ENCODE data around the gene SLC22A17.

DNA sequence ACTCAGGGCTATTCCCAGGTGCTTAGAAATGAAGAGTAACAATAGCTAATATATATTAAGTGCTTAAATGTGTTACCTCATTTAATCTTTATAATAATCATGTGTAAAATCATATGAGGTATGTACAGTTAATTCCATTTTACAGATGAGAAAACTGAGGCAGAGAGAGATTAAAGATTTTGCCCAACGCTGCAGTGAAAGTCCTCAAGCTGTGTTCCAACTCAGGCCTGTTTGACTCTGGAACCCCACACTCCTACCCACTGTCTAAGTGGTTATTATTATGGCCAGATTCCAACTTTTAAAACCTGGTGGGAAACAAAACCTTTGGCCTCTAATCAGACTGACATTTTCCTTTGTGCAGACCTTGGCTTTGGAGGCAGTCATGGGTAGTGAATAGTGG lies 34.3 kb upstream of the SLC22A17 start:
- TF ChIP-seq, protein P1, sequence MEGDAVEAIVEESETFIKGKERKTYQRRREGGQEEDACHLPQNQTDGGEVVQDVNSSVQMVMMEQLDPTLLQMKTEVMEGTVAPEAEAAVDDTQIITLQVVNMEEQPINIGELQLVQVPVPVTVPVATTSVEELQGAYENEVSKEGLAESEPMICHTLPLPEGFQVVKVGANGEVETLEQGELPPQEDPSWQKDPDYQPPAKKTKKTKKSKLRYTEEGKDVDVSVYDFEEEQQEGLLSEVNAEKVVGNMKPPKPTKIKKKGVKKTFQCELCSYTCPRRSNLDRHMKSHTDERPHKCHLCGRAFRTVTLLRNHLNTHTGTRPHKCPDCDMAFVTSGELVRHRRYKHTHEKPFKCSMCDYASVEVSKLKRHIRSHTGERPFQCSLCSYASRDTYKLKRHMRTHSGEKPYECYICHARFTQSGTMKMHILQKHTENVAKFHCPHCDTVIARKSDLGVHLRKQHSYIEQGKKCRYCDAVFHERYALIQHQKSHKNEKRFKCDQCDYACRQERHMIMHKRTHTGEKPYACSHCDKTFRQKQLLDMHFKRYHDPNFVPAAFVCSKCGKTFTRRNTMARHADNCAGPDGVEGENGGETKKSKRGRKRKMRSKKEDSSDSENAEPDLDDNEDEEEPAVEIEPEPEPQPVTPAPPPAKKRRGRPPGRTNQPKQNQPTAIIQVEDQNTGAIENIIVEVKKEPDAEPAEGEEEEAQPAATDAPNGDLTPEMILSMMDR (conservative IDR thresholded peaks at IDR 0.05) = no peak
- no peak for TF ChIP-seq EZH2 (IDR thresholded peaks at IDR 0.05; ENCODE audit: low read depth)
